Pancreas (tissue), 10 donors: ENCODE data around the gene SAE1. TPM values are rescaled to one million over a fixed set of nuclear protein-coding genes. Genes with fewer than 3 reads are reported as not detected.

ENCODE experiments used
- ATAC-seq, 4 donors: fragments of 200-7000 bp; cut with Tn5 transposase; one replicate each; pipeline versions ENCODE4 v1.8.0 to v1.9.1; 2020; ENCODE audit warnings: mild to moderate bottlenecking in 4 of 4, moderate library complexity in 4 of 4
- DNase-seq, 6 donors: peaks; one replicate each; pipeline ENCODE4 v3.0.0-alpha.2; 2020
- FAIRE-seq: peaks from 2 replicates; lab custom pipeline; 2012; peaks lifted over from hg19 to GRCh38; lab: Jason Lieb, UNC
- H3K27ac ChIP-seq, 4 donors: fragments of 200-600 bp; sonication (generic); 1 replicate in 3 of 4; 2 replicates in 1 of 4; pipeline versions ENCODE4 v1.5.0 to v1.8.0; 2020
- H3K27me3 ChIP-seq, 4 donors: fragments of 200-600 bp; one replicate each; pipeline ENCODE4 v1.8.0; 2021
- H3K36me3 ChIP-seq, 3 donors: fragments of 200-600 bp; sonication (generic) in 1 of 3; one replicate each; pipeline versions ENCODE4 v1.5.0 to v1.8.0; 2020 to 2021
- H3K4me1 ChIP-seq, 3 donors: fragments of 200-600 bp; one replicate each; pipeline ENCODE4 v1.8.0; 2021
- H3K4me3 ChIP-seq, 4 donors: fragments of 200-600 bp; sonication (generic) in 2 of 4; one replicate each; pipeline versions ENCODE4 v1.5.0 to v1.8.0; 2020 to 2021
- H3K9me3 ChIP-seq, 4 donors: fragments of 200-600 bp; one replicate each; pipeline ENCODE4 v1.8.0; 2021
- WGBS, 2 donors: extraction: QIAGEN DNeasy Blood & Tissue Kit; methylation state at CpG; one replicate each; pipeline ENCODE4 v1.1.7; 2013; 5-methylcytosine and 5-hydroxymethylcytosine counted together
- intact Hi-C, 3 donors: fragments of 100-400 bp; cut with DNase I; formaldehyde crosslinking; loops; one replicate each; pipeline versions ENCODE4 v1.11.1 to v1.14.2; 2022
- polyA plus RNA-seq, 2 donors: library from polyadenylated mRNA; stranded (reverse); fragments of 200-250 nt; gene quantifications; one replicate each; pipeline ENCODE4 v1.2.3, GENCODE V29; 2013
- total RNA-seq, 6 donors: library from RNA; stranded (reverse); fragmentation: NEBNext Ultra II Directional in 4 of 6; extraction: Animal tissue kit (Norgen Biotek cat#: 25700) in 4 of 6; gene quantifications; one replicate each; pipeline versions ENCODE4 v1.2.1 to v1.2.4, GENCODE V29; 2021 to 2023
- TF ChIP-seq, protein P1 (sequence below), 4 donors: fragments of 200-600 bp; sonication (generic) in 3 of 4; IDR thresholded peaks; one replicate each; pipeline versions ENCODE4 v1.5.0 to v1.8.0; 2021; ENCODE audit warnings: antibody characterized with exemption in 4 of 4
- donor health status: healthy with polysubstance abuse.
- donor health status: DM: no; HTN: no; CAD: no; lungs with moderate emphysema.
- donor health status: DM: no; HTN: no; CAD: no.
- donor health status: control.
- donor health status: control.
- donor health status: Bipolar disorder and iron deficiency.
- donor health status: DM: yes; HTN: yes; CAD: no.
- donor health status: DM: no; HTN: no; CAD: no.
- donor health status: DM: no; HTN: no; CAD: no.
- donor health status: DM: yes; HTN: yes; CAD: no.

Gene SAE1
- total and polyA plus RNA-seq, 8 donors, result 10.0 to 25.8 (median 20.1) TPM

DNA sequence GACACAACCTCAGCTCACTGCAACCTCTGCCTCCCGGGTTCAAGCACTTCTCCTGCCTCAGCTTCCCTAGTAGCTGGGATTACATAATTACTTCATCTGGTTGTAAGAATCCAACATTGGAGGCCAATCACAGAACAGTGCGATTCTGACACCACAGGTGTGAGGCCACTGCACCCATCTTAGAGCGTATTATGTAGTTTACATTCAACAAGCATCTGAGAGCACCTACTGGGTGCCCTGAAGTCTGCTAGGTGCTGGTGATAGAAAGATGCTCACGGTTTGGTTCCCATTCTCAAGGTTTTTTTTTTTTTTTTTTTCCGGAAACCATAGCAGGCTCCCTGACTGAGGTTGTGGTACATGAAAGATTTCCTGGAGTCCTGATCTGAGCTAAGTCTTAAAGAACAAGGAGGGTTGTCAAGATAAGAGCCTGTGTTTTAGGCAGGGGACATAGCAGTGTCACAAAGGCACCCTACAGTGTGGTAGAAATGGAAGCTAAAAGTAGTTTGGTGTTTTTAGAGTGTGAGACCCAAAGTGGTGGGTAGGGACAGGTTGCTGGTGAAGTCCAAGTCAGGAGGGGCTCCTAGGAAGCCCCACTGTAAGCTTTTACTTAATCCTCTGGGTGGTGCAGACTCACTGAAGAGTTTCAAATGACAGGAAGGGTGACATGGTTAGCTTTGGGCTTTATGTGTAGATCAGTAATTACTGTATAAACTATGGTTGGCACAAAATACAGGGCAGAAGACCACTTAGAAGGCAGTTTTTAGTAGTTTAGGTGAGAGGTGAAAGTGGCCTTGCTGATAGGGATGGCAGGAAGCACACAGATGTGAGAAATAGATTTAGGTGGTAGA lies 15.2 kb downstream of the SAE1 start:
- Histone ChIP-seq H3K36me3 (peaks cover 0 to 22% (median 14%) of the 10 kb centered on the region in 3 donors), H3K4me3 (no peak overlapping the region), H3K27ac (no peak overlapping the region)

DNA sequence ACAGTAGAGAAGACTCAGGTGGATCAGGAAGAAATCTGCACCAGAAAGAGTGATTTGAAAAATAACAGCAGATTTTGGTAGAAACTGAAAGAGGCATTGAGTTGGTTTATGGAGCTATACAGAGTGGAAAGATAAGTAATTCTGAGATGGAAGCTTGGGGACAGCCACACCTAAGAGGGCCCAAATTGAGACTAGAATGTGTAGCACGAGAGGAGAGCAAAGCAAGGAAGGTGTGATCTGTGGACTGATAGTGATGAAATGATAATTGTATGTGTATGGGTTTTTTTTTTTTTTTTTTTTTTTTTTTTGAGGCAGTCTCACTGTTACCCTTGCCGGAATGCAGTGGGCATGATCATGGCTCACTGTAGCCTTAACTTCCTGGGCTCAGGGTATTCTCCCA lies 16.3 kb downstream of the SAE1 start:
- intact Hi-C loops, result loop anchor here in 1 of 3 donors (5.0 kb wide), 1 partner anchor 100 kb away; no protein-coding TSS in a partner anchor
- H3K27ac ChIP-seq, result no peak overlapping the region
- TF ChIP-seq, protein P1, sequence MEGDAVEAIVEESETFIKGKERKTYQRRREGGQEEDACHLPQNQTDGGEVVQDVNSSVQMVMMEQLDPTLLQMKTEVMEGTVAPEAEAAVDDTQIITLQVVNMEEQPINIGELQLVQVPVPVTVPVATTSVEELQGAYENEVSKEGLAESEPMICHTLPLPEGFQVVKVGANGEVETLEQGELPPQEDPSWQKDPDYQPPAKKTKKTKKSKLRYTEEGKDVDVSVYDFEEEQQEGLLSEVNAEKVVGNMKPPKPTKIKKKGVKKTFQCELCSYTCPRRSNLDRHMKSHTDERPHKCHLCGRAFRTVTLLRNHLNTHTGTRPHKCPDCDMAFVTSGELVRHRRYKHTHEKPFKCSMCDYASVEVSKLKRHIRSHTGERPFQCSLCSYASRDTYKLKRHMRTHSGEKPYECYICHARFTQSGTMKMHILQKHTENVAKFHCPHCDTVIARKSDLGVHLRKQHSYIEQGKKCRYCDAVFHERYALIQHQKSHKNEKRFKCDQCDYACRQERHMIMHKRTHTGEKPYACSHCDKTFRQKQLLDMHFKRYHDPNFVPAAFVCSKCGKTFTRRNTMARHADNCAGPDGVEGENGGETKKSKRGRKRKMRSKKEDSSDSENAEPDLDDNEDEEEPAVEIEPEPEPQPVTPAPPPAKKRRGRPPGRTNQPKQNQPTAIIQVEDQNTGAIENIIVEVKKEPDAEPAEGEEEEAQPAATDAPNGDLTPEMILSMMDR (IDR thresholded peaks at IDR 0.05), result no peak
- H3K36me3 ChIP-seq, result peaks cover 0 to 23% (median 14%) of the 10 kb centered on the region in 3 donors
- H3K27me3 ChIP-seq, result no peaks in the 10 kb centered on the region
- no peaks in the 10 kb centered on the region for H3K9me3 ChIP-seq
- FAIRE-seq (no peak), DNase-seq (no peak), ATAC-seq (no peak)
- H3K4me3 ChIP-seq, result no peak overlapping the region
- WGBS, 2 donors, result 94 to 100% methylated on average over 2 of the region's 2 CpGs
- peaks cover 2 to 5% (median 2%) of the 10 kb centered on the region in 3 donors for H3K4me1 ChIP-seq

More for the DNA sequence above, 15.2 kb downstream of the SAE1 start:
- WGBS, 2 donors, result 84 to 88% methylated on average over 5 of the region's 5 CpGs
- DNase-seq (no peak), FAIRE-seq (no peak), ATAC-seq (no peak)
- H3K9me3 ChIP-seq, result no peaks in the 10 kb centered on the region
- no peaks in the 10 kb centered on the region for H3K27me3 ChIP-seq
- TF ChIP-seq, protein P1 (IDR thresholded peaks at IDR 0.05), result no peak
- no peaks in the 10 kb centered on the region for H3K4me1 ChIP-seq
- intact Hi-C loops, result loop anchor here in 1 of 3 donors (5.0 kb wide), 1 partner anchor 101 kb away; no protein-coding TSS in a partner anchor

DNA sequence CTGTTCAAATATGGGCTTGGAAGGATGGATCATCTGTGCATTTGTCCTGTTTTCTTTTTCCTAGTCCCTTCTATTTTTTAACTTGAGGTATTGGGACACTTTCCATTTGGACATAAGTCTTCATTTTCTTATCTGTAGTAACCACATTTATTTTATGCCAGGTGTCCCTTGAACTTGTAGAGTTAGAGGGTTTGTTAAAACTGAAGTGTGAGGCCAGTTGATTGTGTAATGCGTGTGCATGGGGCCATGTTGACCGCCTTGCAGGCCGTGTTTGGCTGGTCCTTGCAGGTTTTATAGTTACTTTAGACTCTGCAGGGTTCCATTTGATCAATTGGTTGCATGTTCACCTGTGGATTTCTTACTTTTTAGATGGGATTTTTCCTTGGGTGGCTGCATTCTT lies 21.0 kb downstream of the SAE1 start:
- no peak for DNase-seq
- TF ChIP-seq, protein P1 (IDR thresholded peaks at IDR 0.05), result no peak
- Histone ChIP-seq H3K9me3 (no peaks in the 10 kb centered on the region), H3K27ac (peak overlapping the region in 2 of 4 donors; percentile 8 to 32), H3K36me3 (peaks cover 0 to 10% (median 3%) of the 10 kb centered on the region in 3 donors), H3K27me3 (no peaks in the 10 kb centered on the region), H3K4me3 (no peak overlapping the region), H3K4me1 (peaks cover 9 to 16% (median 14%) of the 10 kb centered on the region in 3 donors)
- no peak for ATAC-seq
- intact Hi-C loops, result loop anchor here in 2 of 3 donors (10.0 kb wide), 2 partner anchors 53 to 93 kb away; no protein-coding TSS in a partner anchor
- no peak for FAIRE-seq
- 83 to 92% methylated on average over 3 of the region's 3 CpGs for WGBS, 2 donors

DNA sequence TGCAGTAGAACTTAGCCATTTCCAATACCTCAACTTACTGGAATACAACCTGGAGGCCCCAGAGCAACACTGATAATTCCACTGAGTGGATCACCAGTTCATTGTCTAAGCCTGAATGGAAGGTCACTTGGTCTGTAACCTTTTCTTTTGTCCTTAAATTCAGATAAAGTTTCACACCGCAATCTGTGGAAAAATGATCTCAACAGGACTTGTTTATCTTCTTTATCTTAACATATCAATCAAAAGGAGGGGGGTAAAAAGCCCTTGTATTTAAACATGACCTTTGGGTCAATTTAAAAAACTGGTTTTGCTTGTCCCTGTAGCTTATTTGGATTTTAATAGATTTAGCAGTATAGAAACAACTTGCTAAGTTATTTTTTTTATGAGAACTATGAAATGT lies 21.6 kb downstream of the SAE1 start:
- intact Hi-C loops, result loop anchor here in 2 of 3 donors (10.0 kb wide), 2 partner anchors 53 to 93 kb away; no protein-coding TSS in a partner anchor
- no peaks in the 10 kb centered on the region for H3K9me3 ChIP-seq
- FAIRE-seq (no peak), DNase-seq (no peak), ATAC-seq (peak in 2 of 4 donors; percentile 14 to 39)
- 15 to 16% methylated on average over 1 of the region's 1 CpG for WGBS, 2 donors
- H3K27ac ChIP-seq, result peak overlapping the region in 2 of 4 donors; percentile 8 to 32
- no peak overlapping the region for H3K4me3 ChIP-seq
- TF ChIP-seq, protein P1 (IDR thresholded peaks at IDR 0.05), result no peak
- H3K36me3 ChIP-seq, result peaks cover 0 to 10% (median 3%) of the 10 kb centered on the region in 3 donors
- peaks cover 9 to 16% (median 14%) of the 10 kb centered on the region in 3 donors for H3K4me1 ChIP-seq
- H3K27me3 ChIP-seq, result no peaks in the 10 kb centered on the region
